OCI-LY7 (cell line): ENCODE data around the gene HNRNPR. TPM values are rescaled to one million over a fixed set of nuclear protein-coding genes. Genes with fewer than 3 reads are reported as not detected.

ENCODE experiments used
- BruUV-seq: library from RNA; stranded (reverse); fragments of 400-500 nt; replicated peaks from 2 replicates; lab custom pipeline; 2021; lab: Mats Ljungman, UMichigan
- CTCF ChIA-PET: fragments of 300-600 bp; sonication (Branson Sonifier 250); formaldehyde crosslinking; loops from one replicate; lab custom pipeline; 2022; ENCODE audit warnings: antibody characterized with exemption; ENCODE audit not compliant: unreplicated experiment; lab: Charles Lee
- POLR2A ChIA-PET: fragments of 300-600 bp; sonication (Branson Sonifier 250); formaldehyde crosslinking; loops from one replicate; lab custom pipeline; 2022; ENCODE audit warnings: antibody characterized with exemption; lab: Charles Lee
- DNase-seq: peaks from one replicate; pipeline ENCODE4 v3.0.0-alpha.2; 2015; ENCODE audit warnings: low spot score
- H2AFZ ChIP-seq: fragments of 200-600 bp; sonication (generic), shearing (Covaris generic); 2 replicates; pipeline ENCODE4 v1.6.1; 2014; ENCODE audit warnings: mild to moderate bottlenecking, antibody characterized with exemption, low read length, moderate library complexity
- H3K27ac ChIP-seq: fragments of 200-600 bp; sonication (generic); 2 replicates; pipeline ENCODE4 v1.5.1; 2014; ENCODE audit warnings: mixed run types, low read depth, mild to moderate bottlenecking, moderate library complexity, low read length, inconsistent platforms; ENCODE audit not compliant: poor library complexity, severe bottlenecking
- H3K36me3 ChIP-seq: fragments of 200-600 bp; sonication (generic); 2 replicates; pipeline ENCODE4 v1.6.1; 2014; ENCODE audit warnings: mild to moderate bottlenecking, antibody characterized with exemption, low read length, moderate library complexity, mixed read lengths; ENCODE audit not compliant: insufficient read depth
- H3K4me1 ChIP-seq: fragments of 200-600 bp; sonication (generic); 2 replicates; pipeline ENCODE4 v1.5.1; 2014; ENCODE audit warnings: mild to moderate bottlenecking, low read length; ENCODE audit not compliant: insufficient read depth, poor library complexity, severe bottlenecking
- H3K4me2 ChIP-seq: fragments of 200-600 bp; sonication (generic); 2 replicates; pipeline ENCODE4 v1.6.1; 2014; ENCODE audit warnings: mild to moderate bottlenecking, low read length
- H3K4me3 ChIP-seq: fragments of 200-600 bp; sonication (generic); 2 replicates; pipeline ENCODE4 v1.5.1; 2014; ENCODE audit warnings: mild to moderate bottlenecking, low read depth, low read length; ENCODE audit not compliant: poor library complexity, severe bottlenecking
- H3K79me2 ChIP-seq: fragments of 200-600 bp; sonication (generic); 2 replicates; pipeline ENCODE4 v1.6.1; 2016; ENCODE audit warnings: low read depth, mild to moderate bottlenecking, low read length, moderate library complexity, mixed read lengths; ENCODE audit not compliant: insufficient read depth
- H3K9me2 ChIP-seq: fragments of 200-600 bp; sonication (generic); 2 replicates; pipeline ENCODE4 v1.6.1; 2016; ENCODE audit warnings: mild to moderate bottlenecking, low read length, mixed read lengths; ENCODE audit not compliant: insufficient read depth
- H3K9me3 ChIP-seq: fragments of 200-600 bp; sonication (generic); 2 replicates; pipeline ENCODE4 v1.6.1; 2014; ENCODE audit warnings: mild to moderate bottlenecking, mixed run types, low read length, mixed read lengths
- H4K20me1 ChIP-seq: fragments of 200-600 bp; sonication (generic); 2 replicates; pipeline ENCODE4 v1.6.1; 2014; ENCODE audit warnings: mild to moderate bottlenecking, antibody characterized with exemption, low read length, moderate library complexity, mixed read lengths; ENCODE audit not compliant: insufficient read depth
- CTCF ChIP-seq: fragments of 200-600 bp; sonication (generic); conservative IDR thresholded peaks from 2 replicates; pipeline ENCODE4 v1.5.1; 2014; ENCODE audit warnings: mild to moderate bottlenecking, antibody characterized with exemption, low read length, moderate library complexity, mixed read lengths
- EZH2phosphoT487 ChIP-seq: fragments of 200-600 bp; sonication (generic); IDR thresholded peaks from 2 replicates; pipeline ENCODE4 v1.6.1; 2018; ENCODE audit warnings: low read depth, borderline replicate concordance, mild to moderate bottlenecking, mixed run types, antibody characterized with exemption, low read length, moderate library complexity, mixed read lengths
- intact Hi-C: fragments of 100-400 bp; cut with micrococcal nuclease; formaldehyde crosslinking; loops from one replicate; pipeline ENCODE4 v1.10.0; 2022; ENCODE audit not compliant: unreplicated experiment
- total RNA-seq, 2 experiments: library from RNA; depleted of rRNA in 1 of 2; stranded (reverse); fragments of >200 nt in 1 of 2; shearing (Covaris generic) in 1 of 2; gene quantifications; 2 replicates each; pipeline ENCODE4 v1.2.3, GENCODE V29; 2014 to 2022

The HNRNPR gene
- total RNA-seq, 2 experiments from 2014 or later, result 193 to 282 TPM

DNA sequence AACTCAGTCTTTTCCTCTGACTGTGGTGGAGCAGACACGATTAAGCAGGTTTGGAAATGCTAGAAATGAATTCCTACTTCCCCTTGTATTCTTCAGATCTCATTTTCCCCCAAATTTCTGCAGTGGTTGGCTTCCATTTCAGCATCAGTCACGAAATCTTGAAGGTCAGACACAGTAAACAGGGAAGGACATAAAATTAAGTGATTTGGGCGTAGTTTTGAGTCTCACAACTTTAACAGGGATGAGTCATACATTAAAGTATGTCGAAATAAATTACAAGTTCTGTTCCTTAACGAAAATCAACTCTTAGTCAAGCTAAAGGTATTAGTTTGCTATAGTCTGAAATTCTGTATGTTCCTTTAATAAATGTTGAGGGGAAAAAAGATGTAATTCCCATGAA, 61.1 kb downstream of the HNRNPR start:
- no TSS peak for BruUV-seq
- no peak for DNase-seq
- no peaks in the 10 kb centered on the region for H3K79me2 ChIP-seq
- ChIA-PET POLR2A (interaction anchor here (0.7 to 1.1 kb wide), 2 partner anchors 259 to 420 kb away, joined by 3 to 5 read pairs; no protein-coding TSS in a partner anchor), CTCF (no interaction called here)
- H3K9me3 ChIP-seq, result no peaks in the 10 kb centered on the region
- TF ChIP-seq EZH2phosphoT487 (no peak), CTCF (no peak)
- H4K20me1 ChIP-seq, result no peaks in the 10 kb centered on the region
- intact Hi-C loops, result no loop called here
- no peak overlapping the region for H3K4me2 ChIP-seq
- H3K4me3 ChIP-seq, result no peak overlapping the region
- H3K9me2 ChIP-seq, result no peaks in the 10 kb centered on the region
- no peaks in the 10 kb centered on the region for H3K4me1 ChIP-seq
- H2AFZ ChIP-seq, result no peak overlapping the region
- H3K36me3 ChIP-seq, result peaks cover 95% of the 10 kb centered on the region
- no peak overlapping the region for H3K27ac ChIP-seq

- Histone ChIP-seq H3K9me3 (no peaks in the 10 kb centered on the region), H3K79me2 (no peaks in the 10 kb centered on the region), H3K4me1 (no peaks in the 10 kb centered on the region), H3K36me3 (peaks cover 54% of the 10 kb centered on the region), H3K9me2 (no peaks in the 10 kb centered on the region), H3K4me3 (no peak overlapping the region), H3K27ac (no peak overlapping the region), H4K20me1 (no peaks in the 10 kb centered on the region), H2AFZ (no peak overlapping the region), H3K4me2 (no peak overlapping the region)
- ChIA-PET POLR2A (no interaction called here), CTCF (no interaction called here)
- intact Hi-C loops, result loop anchor here (5.0 to 10.0 kb wide), 2 partner anchors 51 to 184 kb away; no protein-coding TSS in a partner anchor
- TSS peak; percentile 37 for BruUV-seq
- no peak for TF ChIP-seq EZH2phosphoT487
- no peak for TF ChIP-seq CTCF
- no peak for DNase-seq
These were observed 65.4 kb downstream of the HNRNPR start for GRCh38 chr1:23278717-23279116.

DNA sequence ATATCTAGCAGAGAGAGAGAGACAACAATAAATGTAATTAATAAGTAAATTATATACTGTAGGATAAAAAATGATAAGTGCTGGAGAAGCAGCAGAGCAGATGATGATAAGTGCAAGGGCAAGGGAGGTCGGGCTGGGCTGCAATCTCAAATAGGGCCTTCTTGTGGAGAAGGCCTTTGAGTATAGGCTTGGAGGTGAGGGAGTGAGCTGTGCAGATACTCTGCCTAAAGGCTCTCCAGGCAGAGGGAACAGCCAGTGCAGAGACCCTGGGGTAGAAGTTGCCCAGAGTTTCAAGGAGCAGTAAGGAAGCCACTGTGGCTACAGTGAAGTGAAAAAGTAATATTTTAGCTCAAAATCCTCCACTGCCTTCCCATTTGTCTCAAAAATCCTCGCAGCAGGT, 67.6 kb downstream of the HNRNPR start:
- DNase-seq, result no peak
- Histone ChIP-seq H2AFZ (no peak overlapping the region), H3K9me3 (no peaks in the 10 kb centered on the region), H3K79me2 (no peaks in the 10 kb centered on the region), H4K20me1 (no peaks in the 10 kb centered on the region), H3K4me3 (no peak overlapping the region), H3K27ac (no peak overlapping the region), H3K9me2 (no peaks in the 10 kb centered on the region), H3K4me1 (no peaks in the 10 kb centered on the region), H3K36me3 (peaks cover 32% of the 10 kb centered on the region), H3K4me2 (no peak overlapping the region)
- BruUV-seq, result no TSS peak
- ChIA-PET POLR2A (interaction anchor here (0.5 kb wide), 1 partner anchor 8 kb away, joined by 3 read pairs; no protein-coding TSS in a partner anchor), CTCF (no interaction called here)
- TF ChIP-seq EZH2phosphoT487 (no peak), CTCF (no peak)
- intact Hi-C loops, result loop anchor here (5.0 to 10.0 kb wide), 2 partner anchors 49 to 182 kb away; no protein-coding TSS in a partner anchor
